Nucleus accumbens (tissue), 56 donors: ENCODE data around the gene DISP3.

Experiments used
- DNase-seq, 56 donors: peaks; one replicate each; lab custom pipeline; 2025; lab: John Stamatoyannopoulos, UW

The DISP3 gene

DNA sequence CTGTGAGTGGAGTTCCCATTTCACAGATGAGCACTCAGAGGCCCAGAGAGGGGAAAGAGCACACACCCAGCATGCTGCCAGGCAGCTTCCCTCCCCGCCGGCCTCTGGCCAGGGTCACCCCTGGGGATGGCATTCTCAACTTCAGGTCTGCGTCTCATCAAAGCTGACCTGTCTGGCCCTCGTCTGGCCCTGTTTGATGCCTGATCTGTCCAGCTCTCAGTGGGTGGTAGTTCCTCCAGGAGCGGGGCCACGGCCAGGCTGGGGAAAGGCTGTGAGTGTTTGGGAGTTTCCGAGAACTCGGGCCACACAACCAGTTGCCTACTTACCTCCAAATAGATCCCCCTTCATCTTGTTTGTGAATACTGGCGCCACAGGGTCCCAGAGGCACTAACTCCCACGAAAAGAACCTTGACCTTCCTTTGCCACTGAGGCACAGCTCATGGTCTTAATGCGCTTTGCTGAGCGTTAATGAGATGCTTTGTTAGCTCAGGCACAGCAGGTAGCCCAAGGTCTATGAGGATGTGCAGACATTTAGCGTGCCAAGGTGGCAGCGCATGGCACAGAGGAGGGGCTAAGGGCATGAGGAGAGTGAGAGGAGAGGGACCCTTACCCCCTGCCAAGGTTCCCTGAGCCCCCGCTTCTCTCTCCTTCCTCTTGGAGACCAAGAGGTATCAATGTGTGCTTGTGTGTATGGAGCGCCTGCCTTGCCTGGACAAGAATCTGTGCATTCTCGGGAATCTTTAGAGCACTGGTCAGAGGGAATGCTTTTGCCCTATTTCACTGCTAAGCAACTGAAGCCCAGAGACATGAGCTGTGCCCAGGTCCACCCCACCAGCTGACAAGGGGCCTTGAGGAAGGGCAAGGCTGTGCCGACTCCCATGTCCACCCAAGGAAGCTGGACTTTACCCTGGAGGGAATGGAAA, 61.2 kb downstream of the DISP3 start:
- no peak for DNase-seq

DNA sequence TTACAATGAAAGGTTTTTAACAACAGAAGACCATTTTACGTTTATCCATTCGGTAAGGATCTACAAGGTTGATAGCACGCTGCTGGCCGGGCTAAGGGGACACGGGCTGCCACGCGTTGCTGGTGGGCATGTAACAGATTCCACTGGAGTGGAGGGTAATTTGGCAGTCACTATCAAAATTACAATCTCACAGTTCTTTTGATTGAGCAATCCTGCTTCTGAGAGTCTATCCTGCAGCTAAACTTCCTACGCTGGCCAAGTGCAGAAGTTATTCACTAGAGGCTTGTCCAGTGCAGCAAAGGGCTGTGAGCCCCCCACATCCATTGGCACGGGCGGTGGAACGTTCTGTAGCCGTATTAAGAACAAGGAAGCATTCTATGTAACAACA, 61.8 kb downstream of the DISP3 start:
- no peak for DNase-seq

DNA sequence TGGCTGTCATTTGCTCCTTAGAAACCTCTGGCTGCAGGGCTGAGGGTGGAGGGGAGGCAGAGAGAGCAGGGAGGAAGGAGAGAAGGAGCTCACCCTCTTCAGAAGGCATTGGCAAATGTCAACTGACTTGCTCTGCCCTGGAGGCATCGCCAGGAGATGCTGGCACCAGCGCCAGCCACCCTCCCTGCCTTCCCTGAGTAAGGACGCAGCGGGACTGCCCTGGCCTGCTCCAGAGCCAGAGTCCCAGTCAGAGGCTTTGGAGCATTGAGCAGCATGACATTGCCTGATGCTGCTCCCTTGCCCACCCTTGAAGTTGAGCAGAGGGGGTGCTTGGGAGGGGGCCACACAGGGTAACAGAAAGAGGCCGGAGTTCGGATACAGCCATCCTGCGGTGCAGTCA, 62.3 kb downstream of the DISP3 start:
- DNase-seq, result no peak

DNA sequence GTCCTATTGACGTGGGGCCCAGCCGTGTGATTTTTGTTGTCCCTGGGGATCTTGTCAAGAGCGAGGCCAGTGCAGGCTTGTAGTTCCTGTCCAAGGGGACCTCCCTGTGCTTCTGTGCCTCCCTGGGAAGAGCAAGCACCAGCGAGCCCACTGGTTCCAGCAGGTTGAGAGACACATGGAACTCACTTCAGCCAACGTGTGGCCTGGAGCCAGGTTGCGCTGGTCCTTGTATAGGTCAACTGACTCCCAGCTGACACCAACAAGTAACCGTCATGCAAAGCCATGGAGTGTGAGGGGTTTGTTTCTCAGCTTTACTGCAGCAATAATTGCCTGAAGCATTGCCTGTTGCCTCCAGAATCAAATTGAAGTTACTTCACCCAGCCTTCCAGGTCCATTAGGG, 63.0 kb downstream of the DISP3 start:
- DNase-seq, result no peak

DNA sequence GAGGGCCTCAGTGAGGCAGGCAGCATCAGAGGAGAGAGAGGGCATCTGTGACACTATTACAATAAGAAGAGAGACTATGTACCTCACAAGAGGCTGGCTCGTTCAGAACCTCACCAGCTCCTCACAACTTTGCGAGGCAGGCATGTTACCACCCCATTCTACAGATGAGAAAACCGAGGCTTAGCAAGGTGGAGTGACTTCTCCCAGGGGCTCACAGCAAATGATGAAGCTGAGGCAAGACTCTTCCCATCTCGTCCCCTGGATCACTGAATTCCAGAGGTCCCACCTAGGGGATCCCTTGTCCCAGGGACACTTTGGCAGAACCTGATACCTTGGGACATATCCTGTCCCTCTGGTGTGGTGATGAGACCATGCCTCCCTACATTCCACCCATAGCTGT, 64.4 kb downstream of the DISP3 start:
- DNase-seq, result no peak

DNA sequence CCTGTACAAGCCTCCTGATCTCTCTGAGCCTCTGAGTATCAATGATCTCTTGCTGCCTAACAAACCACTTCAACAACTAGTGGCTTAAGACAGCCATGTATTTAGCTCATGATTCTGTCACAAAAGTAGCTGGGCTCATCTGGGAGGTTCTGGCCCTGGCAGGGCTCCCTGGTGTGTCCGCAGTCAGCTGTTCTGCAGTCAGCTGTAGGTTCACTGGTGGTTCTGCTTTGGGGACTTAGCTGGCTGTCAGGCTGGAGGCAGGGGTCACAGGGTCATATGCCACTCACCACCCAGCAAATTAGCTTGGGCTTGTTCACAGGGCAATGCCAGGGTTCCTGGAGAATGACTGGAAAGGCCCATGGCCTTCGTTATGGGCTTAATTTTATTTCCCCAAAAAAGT, 64.8 kb downstream of the DISP3 start:
- DNase-seq, result no peak

DNA sequence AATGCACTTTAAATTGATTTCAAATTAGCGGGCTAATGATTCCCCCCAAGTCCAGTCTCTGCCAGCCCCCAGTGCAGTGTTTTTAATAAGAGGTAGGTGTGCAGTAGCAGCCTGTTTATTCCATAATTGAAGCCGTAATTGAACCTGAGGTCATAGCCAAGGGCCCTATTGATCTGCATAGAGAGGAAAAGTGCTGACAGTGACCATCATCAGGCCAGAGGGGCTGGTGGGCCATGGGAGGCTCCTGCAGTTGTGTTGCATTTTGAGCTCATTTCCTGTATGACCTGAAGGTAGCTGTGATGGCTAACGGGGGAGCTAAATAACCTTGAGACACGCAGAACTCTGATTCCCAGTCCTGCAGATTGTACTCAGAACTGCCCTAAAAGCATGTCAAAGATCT, 67.5 kb downstream of the DISP3 start:
- DNase-seq, result no peak

DNA sequence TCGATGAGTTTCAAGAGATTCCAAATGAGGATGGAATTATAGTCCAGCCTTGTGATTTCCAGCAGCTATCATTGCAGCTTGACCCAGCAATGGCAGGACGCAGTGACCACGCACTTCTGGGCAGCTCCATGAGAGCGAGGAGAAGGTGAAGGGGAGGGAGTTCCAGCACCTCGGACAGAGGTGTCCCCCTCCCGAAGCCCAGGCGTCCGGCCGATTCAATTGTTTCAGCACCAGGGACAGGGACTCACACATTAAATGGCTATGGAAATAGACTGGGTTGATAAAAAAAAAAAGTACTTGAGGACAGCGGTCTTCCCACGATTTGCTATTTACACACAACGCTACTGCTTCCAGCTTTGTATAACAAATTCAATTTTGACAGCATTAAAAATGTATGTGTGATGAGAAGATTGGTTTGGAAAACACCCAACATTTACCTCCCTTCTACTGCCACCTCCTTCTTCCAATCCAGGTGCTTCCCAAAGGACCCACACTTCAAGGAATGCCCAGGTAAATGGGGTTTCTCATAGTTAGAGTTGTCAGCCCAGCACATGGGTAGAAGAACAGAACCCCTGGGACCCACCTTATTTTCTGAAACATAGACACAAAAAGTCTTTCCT, 71.8 kb downstream of the DISP3 start:
- peak in 32 of 56 donors; percentile 0 to 67 (median 16) for DNase-seq

DNA sequence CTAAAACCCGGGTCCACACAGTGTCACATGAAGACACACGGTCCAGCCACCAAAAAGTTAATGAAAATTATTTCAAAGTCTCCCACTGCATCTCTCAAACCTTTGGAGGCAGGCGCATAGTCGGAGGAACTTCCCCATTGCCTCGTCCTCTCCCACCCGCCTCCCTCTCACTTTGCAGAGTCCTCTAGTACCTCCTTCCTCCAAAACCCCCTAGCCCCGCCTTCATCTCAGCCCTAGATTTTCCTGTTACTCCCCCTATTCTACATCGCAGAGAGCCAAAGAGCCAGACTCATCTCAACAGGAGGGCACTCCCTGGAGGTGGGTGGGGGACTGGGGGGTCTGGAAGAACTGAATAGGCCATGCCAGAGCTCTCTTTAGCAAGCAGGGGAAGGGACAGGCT, 79.3 kb downstream of the DISP3 start:
- no peak for DNase-seq

DNA sequence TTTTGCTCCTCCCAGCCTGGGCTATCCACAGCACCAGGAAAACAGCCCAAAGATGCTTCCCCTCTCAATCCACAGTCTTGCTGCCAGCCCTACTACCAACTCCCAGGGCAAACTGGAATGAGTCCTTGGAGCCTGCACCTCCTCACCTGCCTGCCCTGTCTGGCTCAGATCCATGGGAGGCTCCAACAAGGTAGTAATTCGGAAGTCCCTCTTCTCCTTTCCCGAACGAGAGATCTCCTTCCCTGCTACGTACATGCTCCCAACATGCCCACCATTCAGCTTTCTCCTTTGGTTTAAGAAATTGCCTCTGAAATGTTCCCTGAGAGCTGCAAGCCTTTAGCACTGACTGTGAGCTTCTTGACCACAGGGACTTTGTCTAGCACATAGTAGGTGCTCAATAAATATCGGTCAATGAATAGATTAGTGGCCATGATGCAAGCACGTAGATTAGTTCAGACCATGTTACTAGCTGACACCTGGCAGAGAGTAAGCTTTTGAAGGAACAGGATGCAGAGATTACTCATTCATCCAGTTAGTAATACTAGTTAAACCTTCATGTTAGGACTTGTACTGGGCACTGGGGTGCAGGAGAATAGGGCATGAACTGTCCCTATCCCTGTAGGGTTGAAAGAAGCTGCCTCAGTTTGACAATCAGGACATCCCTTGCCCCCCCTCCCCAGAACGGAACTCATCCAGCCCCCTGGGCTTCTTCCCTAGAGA, 80.1 kb downstream of the DISP3 start:
- DNase-seq, result no peak

DNA sequence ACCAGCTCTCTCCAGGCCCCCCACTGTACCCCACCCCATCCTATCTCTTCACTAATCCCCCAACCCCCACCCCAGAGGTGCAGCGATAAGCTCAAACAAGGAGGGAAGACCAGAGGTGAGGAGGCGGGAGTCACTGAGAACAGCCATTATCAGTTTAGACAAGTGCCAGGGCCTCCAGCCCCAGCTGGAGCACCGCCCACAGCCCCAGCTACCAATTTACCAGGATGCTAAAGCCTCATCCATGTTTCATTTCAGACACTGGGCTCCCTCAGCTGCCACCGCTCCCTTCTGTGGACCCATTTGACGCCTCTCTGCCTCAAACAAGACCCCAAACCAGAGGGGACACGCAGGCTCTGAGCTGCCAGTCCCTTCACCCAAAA, 80.6 kb downstream of the DISP3 start:
- no peak for DNase-seq

DNA sequence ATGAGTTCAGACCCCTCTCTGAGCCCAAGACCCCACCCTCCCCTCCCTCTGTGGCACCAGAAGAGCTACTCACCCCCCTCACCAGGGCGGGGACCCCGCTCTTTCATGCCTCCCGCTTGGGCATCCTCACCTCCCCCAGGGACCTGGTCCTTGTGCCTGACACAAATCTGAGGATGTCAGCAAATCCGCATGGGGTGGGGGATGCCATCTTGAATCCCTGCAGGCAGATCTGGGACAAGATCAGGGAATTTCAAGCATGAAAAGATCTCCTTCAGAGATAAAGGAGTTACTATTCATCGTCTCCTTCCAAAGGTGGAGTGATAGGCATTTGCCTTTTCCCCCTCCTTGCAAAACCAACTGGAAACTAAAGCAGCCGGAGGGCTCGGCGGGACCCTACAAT, 81.1 kb downstream of the DISP3 start:
- no peak for DNase-seq

DNA sequence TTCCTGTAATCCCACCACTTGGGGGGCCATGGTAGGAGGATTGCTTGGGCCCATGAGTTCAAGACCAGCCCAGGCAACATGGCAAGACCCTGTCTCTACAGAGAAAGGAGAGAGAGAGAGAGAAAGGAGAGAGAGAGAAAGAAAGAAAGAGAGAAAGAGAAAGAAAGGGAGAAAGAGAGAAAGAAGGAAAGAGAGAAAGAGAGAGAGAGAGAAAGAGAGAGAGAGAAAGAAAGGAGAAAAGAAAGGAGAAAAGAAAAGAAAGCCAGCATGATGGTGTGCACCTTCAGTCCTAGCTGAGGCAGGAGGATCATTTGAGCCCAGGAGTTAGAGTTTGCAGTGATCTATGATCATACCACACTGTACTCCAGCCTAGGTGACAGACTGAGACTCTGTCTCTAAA, 82.8 kb downstream of the DISP3 start:
- DNase-seq, result no peak

DNA sequence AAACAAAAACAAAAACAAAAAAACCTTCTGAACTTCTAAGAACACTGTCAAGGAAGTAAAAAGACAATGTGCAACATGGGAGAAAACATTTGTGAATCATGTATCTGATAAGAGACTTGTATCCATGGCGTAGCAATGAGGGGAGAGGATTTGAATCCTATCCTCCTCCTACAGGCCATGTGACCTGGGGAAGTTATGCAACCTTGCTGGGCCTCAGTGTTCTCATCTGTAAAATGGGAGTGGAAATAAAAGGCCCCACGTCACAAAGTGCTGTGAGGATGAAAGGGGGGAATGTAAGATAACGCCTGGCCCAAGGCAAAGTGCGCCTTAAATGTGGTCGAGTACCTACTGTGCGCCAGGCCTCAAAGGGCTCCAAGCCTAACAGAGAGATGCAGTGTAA, 83.7 kb downstream of the DISP3 start:
- no peak for DNase-seq

DNA sequence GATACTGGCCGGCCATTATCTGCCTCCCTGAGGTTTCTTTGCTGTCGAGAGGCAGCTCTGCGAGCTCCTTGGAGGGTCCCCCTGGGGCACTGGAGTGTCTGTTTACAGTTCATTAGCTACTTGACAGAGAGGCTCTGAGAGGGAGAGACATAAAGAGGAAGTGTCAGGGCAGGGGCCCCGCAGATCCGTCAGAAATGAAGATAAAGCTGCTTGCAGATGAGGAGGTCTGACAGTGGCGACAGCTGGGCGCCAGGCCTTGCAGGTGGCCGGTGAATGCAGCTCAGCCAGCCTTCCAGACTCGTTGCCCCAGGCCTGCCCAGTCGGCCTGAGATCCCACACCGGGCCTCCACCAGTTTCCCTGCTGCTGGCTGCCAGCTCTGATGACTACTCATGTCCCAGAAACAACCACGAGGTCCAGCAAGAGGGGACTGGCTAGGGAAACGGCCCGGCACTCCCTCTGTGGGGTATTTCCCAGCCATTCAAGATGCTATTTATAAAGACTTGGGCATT, 84.7 kb downstream of the DISP3 start:
- no peak for DNase-seq

DNA sequence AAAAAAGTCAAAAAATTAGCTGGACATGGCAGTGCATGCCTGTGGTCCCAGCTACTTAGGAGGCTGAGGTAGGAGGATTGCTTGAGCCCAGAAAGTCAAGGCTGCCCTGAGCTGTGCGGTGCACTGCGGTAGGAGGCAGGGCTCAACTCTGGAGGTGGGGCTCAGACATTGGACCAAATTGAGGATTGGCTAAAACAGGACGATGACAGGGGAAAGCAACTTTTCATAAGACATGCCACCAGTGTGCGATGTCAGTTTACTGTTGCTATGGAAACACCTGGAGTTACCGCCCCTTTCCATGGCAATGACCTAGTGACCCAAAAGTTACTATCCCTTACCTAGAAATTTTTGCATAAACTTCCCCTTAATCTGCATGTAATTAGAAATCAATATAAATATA, 85.3 kb downstream of the DISP3 start:
- no peak for DNase-seq

DNA sequence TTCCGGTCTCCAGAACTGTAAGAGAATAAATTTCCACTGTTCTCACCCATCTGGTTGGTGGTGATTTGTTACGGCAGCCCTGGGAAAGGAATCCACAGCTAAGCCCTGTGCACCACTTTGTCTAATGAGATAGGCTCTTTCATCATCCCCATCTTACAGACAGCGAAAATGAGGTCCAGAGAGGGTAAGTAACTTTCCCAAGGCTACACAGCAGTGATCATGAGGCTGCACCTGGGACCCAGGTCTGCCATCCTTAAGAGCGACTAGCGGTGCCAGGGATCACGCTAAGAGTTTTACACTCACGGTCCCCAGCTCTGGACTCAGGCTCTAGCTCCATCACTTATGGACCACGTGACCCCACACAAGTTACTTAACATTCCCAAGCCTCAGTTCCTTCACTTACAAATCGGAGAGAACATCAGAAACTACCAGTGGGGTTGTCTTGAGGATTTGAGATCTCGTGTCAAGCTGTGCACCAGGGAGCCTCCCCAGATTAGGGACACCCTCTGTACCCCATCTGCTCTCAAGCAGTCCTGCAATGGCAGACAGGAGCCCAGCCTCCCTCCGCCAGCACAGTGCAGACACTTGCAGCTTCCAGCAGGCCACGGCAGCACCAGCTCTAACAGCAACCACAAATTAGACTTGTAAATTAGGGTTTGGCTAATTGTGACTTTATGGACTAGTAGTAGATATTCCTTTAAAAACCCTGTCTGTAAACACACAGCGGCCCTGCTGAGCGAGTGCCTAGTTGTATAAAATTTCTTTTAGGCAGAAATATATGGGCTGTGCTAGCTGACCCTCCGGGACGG, 87.3 kb downstream of the DISP3 start:
- DNase-seq, result no peak

DNA sequence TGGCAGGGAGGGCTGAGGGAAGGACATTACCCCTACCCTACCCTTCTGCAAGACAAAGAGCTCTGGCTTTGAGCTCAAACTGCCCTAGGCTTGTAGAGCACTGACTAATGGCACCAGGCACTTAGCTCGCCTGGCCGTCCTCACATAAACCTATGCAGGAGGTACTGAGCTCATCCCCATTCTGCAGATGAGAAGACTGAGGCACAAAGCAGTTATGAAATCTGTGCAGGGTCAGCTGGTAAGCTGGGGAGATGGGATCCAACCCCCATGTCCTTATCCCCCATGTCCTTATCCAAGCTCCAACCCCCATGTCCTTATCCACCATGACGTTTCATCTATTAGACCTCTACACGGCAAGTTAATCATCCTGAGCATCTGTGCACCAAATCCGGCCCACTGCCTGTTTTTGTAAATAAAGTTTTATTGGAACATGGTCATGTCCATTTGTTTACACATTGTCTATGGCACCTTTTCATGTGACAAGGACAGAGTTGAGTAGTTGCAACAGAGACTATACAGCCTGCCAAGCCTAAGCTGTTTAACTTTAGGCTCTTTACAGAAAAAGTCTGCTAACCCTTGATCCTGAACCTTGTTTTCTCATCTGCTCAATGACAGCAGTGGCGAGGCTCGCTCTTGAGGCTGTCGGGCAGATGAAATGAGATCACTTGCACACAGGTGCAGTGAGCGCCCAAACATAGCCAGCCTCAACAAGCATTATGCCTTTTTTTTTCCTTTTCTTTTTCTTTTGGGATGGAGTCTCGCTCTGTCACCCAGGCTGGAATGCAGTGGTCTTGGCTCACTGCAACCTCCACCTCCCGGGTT, 88.5 kb downstream of the DISP3 start:
- DNase-seq, result no peak

DNA sequence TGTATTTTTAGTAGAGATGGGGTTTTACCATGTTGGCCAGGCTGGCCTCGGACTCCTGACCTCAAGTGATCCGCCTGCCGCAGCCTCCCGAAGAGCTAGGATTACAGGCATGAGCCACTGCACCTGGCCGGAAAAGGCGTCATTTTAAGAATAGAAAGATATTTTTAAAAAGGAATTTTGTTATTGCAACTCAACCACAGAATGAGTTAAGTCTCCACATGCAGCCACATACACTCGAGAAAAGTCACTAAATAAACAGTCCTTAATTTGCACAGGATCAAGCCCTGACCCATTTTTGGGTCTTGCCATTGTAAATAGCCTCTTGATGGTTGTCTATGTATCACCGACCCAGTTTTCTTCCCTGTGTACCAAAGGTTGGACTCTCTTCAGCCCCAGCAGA, 89.7 kb downstream of the DISP3 start:
- DNase-seq, result no peak

DNA sequence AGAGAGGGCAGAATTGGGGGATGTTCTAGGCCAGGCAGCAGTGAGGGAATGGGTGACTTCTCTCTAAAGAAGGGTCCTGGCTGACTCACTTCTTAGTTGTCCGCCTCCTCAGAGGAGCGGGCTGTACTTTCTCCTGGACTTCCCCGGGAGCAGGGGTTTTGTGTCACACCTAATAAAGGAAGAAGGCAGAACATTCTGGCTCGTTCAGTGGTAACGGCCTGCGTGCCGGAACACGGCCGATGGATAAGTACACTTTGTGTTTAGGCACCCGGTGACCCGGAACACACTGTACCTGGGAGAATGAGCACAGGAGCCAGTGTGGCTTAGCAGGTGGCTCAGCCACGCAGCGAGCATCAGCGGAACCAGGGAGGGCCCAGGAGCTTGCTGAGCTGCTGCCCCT, 90.6 kb downstream of the DISP3 start:
- no peak for DNase-seq
